ENCODE results near the gene HHAT.

DNA sequence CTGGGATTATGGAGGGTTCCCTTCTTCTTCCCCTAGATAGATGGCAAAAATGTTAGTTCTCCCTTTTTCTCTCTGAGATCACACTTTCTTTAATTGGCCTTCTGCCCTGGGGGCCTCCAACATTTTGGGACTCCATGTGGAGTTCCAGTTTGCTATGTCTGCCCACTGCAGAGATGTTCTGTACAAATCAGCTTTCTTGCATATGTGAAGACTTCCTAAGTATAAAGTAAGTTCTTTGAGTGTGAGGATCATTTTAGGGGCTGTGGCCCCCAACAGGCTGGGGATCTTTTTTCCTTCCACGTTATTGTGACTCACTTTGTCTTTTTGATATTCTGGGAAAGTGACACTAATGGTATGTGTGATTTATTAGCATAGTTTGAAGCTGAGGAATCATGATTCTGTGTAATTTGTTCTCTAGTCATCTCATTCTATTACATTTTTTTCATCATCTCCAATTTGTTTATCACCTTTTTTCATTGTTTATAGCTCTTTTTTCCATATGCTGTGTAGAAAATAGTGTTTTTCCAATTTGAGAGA lies 48.2 kb downstream of the HHAT start:
- TF ChIP-seq, protein P1, sequence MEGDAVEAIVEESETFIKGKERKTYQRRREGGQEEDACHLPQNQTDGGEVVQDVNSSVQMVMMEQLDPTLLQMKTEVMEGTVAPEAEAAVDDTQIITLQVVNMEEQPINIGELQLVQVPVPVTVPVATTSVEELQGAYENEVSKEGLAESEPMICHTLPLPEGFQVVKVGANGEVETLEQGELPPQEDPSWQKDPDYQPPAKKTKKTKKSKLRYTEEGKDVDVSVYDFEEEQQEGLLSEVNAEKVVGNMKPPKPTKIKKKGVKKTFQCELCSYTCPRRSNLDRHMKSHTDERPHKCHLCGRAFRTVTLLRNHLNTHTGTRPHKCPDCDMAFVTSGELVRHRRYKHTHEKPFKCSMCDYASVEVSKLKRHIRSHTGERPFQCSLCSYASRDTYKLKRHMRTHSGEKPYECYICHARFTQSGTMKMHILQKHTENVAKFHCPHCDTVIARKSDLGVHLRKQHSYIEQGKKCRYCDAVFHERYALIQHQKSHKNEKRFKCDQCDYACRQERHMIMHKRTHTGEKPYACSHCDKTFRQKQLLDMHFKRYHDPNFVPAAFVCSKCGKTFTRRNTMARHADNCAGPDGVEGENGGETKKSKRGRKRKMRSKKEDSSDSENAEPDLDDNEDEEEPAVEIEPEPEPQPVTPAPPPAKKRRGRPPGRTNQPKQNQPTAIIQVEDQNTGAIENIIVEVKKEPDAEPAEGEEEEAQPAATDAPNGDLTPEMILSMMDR (IDR thresholded peaks at IDR 0.05; ENCODE audit: low read length): no peak
- no peak for TF ChIP-seq EZH2 (IDR thresholded peaks at IDR 0.05; ENCODE audit: borderline replicate concordance, low read length)

All from OCI-LY1 (cell line).